GM21529 (cell line): ENCODE results near the gene VPS50.

Source experiments
- ATAC-seq: cut with Tn5 transposase; IDR thresholded peaks from one replicate; pipeline ENCODE4 v1.9.1; 2021; ENCODE audit not compliant: unreplicated experiment

The VPS50 gene

GRCh38 chr7:93392984-93393383, 160.8 kb downstream of the VPS50 start:
- ATAC-seq = no peak

GRCh38 chr7:93399642-93400041, 167.5 kb downstream of the VPS50 start:
- no peak for ATAC-seq

- ATAC-seq = no peak
These were observed 170.8 kb downstream of the VPS50 start for GRCh38 chr7:93402944-93403343.

- ATAC-seq = no peak
These were observed 175.1 kb downstream of the VPS50 start for GRCh38 chr7:93407239-93407638.

- ATAC-seq = no peak
These were observed 177.2 kb downstream of the VPS50 start for GRCh38 chr7:93409324-93409723.
